ENCODE measurements around the gene EPSTI1.
"Not testable (repeated sequence)": the region's sequence is repeated elsewhere in the genome, so short reads cannot be mapped to it uniquely, and the experiment has no call there.

EPSTI1 gene, protein sequence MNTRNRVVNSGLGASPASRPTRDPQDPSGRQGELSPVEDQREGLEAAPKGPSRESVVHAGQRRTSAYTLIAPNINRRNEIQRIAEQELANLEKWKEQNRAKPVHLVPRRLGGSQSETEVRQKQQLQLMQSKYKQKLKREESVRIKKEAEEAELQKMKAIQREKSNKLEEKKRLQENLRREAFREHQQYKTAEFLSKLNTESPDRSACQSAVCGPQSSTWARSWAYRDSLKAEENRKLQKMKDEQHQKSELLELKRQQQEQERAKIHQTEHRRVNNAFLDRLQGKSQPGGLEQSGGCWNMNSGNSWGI

DNA sequence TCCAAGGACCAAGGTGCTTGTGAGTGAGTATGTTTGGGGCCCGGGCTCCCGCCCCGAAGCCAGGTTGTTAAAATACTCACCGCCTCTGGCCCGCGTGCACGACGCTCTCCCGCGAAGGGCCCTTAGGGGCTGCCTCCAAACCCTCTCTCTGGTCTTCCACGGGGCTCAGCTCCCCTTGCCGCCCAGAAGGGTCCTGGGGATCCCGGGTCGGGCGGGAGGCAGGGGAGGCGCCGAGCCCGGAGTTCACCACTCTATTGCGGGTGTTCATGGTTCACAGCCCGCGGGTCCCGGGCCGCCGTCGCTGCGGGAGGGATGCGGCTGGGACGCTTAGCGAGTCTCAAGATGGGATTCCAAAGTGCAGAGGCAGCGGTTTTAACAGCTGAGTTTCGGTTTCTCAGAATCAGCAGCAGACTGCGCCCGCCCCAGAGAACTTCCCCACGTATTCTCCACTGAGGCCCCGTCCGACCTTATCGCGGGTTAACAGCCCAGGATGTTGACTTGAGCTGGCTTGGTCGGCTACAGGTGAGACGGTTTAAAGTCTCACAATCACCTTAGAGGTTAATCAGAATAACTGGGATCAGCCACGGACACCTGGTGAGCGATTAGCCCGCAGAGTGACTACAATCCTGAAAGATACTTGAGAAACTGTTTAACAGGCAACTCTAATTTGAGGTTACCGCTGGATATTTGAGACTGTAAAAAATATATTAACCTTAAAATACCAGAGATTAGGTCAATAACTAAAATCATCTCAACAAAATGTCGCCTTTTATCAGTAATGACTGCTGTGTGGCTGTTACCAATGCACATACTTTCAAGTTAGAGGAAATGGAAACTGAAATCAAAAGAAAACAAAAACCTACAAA lies at the start of gene EPSTI1:
TSS of gene EPSTI1 (minus strand) at position 344 of the 866 bp plus-strand sequence. CDS start at position 268, 76 bp downstream.
- no peak for DNase-seq

DNA sequence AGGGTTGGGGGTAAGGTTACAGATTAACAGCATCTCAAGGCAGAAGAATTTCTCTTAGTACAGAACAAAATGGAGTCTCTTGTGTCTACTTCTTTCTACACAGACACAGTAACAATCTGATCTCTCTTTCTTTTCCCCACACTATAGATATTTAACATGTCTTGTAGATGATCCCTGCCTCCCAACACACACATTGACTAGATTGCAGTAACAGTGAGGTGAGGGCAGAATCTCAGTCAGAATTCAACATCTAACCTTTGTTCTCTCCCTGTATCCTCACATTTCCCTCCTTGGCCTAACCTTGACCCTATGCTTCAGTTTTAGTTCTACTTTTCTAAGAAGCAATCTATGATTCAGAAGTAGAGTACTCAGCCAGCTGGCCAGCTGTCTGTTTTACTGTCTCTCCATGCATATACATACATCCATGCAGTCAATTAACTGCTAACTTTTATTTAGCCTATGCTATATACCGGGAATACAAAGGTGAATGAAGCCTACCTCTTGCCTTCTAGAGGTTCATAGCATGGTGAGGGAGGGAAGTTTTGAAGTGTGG lies 49.4 kb upstream of the EPSTI1 start:
- DNase-seq = no peak

DNA sequence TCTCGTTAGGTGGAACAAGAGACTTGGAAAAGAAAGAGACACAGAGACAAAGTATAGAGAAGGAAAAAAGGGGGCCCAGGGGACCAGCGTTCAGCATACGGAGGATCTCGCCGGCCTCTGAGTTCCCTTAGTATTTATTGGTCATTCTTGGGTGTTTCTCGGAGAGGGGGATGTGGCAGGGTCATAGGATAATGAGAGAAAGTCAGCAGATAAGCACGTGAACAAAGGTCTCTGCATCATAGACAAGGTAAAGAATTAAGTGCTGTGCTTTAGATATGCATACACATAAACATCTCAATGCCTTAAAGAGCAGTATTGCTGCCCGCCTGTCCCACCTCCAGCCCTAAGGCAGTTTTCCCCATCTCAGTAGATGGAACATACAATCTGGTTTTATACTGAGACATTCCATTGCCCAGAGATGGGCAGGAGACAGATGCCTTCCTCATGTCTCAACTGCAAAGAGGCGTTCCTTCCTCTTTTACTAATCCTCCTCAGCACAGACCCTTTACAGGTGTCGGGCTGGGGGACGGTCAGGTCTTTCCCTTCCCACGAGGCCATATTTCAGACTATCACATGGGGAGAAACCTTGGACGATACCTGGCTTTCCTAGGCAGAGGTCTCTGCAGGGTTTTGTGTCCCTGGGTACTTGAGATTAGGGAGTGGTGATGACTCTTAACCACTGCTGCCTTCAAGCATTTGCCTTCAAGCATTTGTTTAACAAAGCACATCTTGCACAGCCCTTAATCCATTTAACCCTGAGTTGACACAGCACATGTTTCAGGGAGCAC lies 48.7 kb upstream of the EPSTI1 start:
- not testable (repeated sequence) for DNase-seq

DNA sequence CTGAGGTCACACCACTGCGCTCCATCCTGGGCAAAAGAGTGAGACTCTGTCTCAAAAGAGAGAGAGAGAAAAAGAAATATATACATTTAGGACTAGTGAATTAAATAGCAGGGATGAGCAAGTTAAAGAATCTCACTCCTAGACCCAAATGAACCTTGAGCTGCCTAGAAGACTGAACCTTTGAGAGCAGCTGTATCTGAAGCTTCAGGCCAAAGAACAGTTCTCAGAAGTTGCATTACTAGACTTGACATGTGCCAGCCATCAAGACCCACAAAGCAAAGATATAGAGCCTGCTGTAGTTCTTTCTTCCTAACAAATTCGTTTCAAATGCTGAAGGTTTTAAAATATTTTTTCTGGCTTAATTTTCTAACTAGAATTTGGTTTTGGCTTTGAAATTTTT lies 47.9 kb upstream of the EPSTI1 start:
- no peak for DNase-seq

DNA sequence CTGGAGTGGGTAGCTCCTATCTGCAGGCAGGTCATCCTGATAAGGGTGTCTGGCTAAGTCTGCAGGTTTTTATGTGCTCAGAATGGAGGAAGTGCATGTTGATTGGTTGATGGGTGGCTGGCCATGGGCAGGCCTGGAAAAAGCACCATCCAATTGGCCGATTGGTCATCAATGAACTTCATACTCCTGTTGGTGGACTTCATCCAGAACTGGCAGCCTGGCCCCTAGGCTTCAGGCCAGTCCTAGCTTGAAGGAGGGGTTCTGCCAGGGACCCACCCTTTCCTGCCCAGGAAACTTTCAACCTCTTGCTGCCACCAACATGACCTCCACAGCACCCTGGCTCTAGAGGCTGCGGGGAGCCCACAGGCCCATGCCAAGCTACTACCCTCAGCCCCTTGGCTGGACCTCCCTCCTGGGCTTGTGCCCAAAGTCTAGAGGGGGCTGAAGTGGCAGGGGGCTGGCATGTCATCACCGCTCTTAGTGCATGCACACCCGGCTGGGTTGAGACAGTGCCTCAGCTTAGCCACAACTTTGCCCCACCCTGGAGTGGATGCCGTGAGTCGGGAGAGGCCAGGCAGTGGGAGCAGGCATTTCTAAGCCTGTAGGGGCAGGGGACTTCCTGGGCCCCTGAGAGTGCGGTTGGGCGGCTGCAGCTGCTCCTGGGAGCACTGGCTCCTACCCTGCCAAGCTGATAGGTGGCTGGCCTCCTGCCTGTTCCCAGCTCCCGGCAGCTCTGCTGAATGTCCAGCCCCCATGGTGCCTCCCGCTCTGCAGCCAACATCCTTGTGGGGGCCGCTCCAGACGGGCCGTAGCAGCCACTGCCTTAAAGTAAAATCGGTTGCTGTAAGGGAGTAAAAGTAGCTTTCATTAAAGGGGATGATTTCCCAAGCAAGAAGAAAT lies 44.6 kb upstream of the EPSTI1 start:
- DNase-seq = no peak

DNA sequence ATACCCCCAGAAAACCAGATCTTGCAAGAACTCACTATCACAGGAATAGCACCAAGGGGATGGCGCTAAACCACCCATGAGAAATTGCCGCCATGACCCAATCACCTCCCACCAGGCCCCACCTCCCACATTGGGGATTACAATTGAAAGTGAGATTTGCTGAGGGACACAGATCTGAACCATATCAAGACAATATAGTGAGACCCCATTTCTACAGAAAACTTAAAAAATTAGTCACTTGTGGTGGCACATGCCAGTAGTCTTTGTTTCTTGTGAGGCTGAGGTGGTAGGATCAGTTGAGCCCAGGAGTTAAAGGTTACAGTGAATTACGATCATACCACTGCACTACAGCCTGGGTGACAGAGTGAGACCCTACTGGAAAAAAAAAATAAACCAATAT lies 41.0 kb upstream of the EPSTI1 start:
- no peak for DNase-seq

DNA sequence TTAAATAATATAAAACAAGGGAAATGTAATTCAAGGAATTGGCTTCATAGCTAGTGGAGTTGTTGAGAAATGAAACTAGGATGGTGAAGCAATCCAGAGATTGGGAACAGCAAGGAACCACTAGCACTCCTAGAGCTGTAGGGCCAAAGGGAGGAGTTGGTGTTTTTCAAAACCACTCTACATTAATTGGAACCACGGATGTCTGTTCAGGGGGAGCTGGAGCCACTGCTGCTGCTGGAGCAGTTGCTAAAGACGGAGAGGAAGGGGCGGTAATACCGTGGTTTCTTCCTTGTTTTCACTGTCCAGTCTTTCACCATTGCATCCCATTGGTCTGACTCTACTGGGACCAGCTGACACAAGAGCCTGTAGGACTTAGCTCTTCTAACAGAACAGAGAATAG lies 39.8 kb upstream of the EPSTI1 start:
- no peak for DNase-seq

DNA sequence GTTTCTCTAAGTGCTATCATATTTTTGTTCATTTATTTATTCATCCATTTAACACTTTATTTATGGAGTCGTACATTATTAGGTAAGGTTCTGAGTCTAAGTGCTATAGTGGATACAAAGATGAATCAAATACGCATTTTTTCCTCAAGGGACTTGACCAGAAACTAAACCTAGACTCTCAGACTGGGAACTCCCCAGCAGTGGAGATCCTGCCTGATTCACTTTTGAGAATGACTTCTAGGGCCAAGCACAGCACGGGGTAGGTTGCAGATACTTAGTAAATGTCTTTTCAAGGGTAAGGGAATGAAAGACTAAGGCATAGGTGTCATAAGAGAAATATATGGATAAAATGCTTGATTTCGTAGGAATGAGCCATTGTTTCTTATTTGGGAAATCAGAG lies 38.5 kb upstream of the EPSTI1 start:
- DNase-seq = no peak

DNA sequence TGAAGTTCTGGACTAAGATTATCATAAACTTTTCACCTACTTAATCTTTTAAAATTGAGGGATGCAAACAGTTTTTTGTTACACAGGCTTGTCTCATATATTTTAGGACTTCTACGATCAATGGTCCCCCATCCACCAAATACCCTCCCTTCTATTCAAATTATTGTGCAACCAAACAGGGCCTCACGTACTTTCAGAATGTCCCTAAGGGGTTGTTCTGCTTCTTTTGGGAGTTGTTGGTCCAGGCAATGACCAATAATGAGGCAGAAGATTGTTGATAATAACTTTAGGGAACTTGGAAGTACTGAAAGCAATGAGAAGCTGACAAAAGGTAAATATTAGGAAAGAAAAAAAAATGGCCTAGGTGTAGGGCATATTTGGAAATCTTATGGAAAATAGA lies 34.2 kb upstream of the EPSTI1 start:
- no peak for DNase-seq

DNA sequence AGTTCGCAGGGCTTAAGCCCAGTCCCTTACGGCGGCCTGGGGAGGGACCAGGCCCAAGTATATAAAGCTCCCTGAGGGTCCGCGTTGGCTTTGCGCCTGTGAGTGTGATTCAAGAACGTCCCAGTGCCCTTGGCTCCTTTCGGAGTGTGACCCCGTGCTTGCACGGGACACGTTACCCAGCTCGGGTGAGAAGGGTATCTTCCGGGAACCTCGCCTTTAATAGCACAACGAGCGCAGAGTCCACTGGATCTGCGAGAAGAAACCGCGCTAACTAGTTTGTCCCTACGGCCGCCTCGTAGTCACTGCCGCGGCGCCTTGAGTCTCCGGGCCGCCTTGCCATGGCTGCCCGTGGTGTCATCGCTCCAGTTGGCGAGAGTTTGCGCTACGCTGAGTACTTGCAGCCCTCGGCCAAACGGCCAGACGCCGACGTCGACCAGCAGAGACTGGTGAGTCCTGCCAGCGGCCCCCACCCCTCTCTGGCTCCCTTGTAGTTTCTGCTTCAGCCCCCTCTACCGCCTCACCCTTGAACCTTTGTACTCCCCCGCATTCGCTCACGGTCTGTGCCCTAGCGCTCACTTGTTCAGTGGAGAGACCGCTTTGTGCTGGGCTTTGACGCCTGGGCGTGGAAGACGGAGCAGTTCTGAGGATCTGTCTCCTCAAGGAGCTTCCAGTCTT lies 31.4 kb upstream of the EPSTI1 start, which contains the start of gene DNAJC15:
TSS of gene DNAJC15 (plus strand) at position 298 of the 675 bp plus-strand sequence. CDS start at position 339, 41 bp downstream.
- no peak for DNase-seq

DNA sequence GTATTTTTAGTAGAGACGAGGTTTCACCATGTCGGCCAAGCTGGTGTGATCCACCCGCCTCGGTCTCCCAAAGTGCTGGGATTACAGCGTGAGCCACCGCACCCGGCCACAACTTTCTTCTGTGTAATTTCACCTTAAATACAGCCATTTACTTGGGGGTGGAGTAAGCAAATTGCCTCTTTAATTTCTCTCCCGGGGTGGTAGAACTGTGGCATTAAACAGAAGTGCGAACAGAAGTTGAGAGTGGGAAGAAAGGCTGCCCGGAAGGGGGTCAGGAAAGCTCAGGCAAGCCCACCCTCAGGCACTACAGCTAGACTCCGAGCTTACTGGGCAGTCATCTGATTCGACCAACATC lies 30.9 kb upstream of the EPSTI1 start:
- DNase-seq = no peak

DNA sequence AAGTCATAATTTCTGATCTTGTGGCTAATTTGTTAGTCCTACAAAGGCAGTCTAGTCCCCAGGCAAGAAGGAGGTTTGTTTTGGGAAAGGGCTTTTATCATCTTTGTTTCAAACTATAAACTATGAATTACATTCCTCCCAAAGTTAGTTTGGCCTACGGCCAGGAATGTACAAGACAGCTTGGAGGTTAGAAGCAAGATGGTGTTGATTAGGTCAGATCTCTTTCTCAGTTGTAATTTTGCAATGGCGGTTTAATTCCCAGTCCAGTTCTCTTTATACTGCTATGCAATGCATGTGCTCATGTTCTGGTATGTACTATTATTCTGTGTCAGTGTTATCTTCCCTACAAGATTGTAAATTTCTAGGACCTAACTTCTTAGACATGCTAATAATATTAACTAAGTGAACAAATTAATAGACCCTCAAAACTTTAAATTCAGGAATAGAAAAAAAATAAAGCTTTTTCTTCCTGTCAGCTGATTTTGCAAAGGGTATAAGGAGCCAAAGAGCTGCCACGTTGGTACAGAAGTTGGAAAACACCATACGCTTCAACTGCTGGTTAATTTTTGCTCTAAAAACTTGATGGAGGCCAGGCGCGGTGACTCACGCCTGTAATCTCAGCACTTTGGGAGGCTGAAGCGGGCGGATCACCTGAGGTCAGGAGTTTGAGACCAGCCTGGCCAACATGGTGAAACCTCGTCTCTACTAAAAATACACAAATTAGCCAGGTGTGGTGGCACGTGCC lies 30.1 kb upstream of the EPSTI1 start:
- DNase-seq = no peak

DNA sequence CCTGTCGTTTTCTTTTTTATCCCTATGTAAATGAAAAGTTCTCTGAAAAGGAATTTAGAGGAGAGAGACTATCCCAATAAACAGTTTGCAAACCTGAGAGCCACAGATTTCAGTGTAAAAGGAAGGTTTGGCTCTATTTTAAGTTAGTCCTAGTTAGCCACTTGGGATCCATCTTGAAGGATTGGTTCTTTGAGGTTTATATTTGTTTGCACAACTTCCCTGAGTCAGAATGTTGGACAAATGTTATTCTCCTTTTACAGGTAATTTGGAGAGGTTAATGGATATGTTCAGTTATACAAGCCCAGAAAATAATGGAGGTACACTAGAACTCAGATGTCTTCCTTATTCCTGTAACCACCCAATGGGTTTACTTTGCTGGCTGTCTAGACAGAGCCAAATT lies 28.8 kb upstream of the EPSTI1 start:
- DNase-seq = no peak

DNA sequence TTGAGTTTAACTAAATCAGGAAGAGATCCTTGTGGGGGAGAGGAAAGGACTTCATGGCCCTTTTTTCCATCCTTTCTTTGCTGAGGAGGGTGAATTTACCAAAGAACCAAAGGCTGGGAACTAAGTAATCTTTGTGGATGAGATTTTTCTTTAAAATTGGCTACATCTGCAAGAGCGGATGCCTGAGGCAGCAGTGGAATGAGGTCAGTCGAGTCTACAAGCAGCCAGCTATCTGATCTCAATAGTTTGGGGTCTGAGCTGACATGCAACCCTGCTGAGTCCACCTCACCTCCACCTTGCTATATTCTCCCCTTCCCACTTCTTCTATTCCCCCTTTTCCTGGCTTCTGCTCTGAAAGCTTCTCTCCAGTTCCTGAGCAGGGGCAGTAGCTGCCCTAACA lies 27.8 kb upstream of the EPSTI1 start:
- DNase-seq = no peak

DNA sequence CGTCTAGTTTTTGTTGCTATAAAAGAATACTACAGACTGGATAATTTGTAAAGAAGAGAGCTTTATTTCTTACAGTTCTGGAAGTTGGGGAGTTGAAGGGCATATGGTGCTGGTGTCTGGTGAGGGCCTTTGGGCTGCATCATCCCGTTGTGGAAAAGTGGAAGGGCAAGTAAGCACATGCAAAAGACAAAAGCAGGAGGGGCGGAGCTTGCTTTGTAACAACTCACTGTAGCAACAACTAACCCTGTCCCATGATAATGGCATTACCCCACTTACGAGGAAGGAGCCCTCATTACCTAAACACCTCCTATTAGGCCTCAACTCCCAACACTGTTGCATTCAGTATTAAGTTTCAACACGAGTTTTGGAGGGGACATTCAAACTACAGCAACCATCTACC lies 24.2 kb upstream of the EPSTI1 start:
- no peak for DNase-seq

DNA sequence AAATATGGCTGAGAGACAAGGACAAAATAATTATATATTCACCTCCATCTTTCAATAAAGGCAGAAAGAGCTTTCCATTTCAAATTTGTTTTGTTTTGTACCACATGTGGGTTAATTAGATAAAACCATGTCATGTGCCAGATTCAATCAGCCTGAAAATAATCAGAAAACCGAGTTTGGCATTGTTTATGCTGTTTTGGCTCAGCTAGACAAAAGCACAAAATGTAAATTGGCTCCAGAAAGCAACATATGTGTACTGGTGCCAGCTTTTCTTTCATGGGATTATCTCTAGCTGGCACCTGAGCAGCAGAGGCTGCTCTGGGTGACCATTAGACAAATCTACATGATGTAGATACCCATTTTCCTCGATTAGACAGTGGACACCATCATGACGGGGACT lies 22.1 kb upstream of the EPSTI1 start:
- DNase-seq = no peak

DNA sequence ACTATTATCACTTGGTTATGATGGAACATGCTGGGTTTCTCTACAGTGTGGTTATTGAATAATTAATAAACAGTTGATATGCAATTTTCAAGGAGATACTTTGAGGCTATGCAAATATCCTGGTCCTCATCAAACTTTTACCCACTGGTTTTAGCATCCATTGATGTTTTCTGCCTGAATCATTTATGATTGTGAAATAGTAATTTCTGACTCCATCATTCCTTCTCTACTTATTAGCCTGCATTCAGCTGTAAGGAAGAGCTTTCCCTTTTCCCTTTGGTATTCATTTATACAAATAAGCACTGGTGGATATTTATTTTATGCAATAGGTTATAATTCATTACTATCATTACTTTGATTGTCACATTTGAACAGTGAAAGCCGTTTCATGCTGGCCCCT lies 17.5 kb upstream of the EPSTI1 start:
- DNase-seq = no peak

DNA sequence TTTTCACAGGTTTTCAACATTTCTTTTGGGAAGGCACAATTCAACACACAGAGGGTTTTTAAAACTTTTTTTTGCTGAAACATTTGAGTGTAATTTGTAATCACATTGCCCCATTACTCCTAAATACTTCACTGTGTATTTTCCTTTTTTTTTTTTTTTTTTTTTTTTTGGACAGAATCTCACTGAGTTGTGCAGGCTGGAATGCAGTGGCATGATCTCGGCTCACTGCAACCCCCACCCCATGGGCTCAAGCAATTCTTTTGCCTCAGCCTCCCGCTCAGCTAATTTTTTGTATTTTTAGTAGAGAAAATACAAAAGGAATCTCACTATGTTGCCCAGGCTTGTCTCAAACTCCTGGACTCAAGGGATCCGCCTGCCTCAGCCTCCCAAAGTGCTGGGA lies 16.6 kb upstream of the EPSTI1 start:
- DNase-seq = no peak

DNA sequence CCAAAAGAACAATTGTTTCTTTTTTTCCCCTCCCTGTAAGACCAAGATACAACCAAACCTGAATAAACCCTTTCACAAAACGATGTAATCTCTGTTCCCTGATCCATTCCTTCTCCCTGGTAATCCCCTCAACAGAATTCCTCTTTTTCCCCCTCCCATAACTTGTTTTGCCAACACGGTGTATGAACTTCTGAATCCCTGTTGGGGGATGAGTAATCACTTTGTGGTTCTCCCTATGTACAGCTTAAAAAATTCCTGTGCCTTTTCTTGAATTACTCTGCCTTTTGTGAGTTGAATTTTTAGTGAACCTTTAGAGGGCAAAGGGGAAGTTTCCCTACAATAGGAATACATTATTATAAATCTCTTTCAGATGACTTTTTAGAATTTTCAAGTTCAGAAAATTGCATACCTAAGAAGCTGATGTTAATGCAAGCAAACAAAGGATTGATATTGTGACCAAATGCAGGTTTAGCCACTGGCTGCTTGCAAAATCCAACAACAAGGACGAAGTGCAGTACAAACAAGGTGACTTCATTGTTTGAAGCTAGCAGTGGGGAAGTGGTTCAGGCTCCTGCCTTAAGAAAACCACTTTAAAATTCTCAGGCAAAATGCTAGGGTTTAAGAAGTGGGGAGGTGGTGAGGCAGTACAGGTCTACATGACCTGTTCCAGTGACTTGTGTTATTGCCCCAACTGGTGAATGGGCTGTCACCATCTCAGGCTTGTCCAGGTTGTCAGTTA lies 15.0 kb upstream of the EPSTI1 start:
- DNase-seq = no peak

All from NCI-H2029 (cell line).